ENCODE measurements around the gene COG5. TPM values are rescaled to one million over a fixed set of nuclear protein-coding genes. Genes with fewer than 3 reads are reported as not detected.
"Not testable (repeated sequence)": the region's sequence is repeated elsewhere in the genome, so short reads cannot be mapped to it uniquely, and the experiment has no call there.

COG5 gene
- total RNA-seq, 1 donor from 2014 or later = 63.4 TPM

DNA sequence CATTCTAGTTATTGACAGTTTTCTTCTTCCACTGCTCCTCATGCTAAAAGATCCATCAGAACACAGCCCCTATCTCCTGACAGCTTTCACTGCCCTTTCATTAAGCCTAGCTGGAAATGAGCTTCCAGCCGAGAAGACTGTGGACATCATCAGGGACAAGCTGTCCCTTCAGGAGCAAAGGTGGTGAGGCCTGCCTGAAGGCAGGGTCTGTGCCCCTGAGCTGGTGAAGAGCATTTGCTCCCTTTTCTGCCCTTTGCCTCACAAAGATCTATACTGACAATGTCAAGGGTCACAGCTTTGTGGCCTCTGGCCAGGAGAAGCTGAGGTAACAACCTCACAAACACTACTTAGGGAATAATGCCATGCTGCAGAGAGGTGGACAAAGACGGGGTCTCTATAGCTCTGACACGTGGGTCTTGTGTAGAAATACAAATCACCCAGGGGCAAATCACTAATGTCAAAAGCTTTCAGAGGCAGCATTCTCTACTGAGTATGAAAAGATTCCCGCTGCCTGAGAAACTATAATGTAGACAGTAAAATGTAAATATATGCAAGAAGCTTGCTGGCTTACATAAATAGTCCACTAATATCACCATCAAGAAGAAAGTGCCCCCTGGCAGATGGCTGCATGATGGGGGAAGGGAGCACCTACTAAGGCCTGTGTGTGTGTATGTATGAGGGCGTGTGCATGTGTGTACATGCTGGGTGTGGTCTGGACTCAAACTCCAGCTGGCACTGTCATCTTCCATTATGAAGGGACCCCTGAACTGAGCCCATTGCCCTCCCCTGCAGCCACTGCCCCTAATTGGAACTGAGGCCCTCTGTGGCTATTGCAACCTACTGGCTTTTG, 339.1 kb downstream of the COG5 start:
- DNase-seq (ENCODE audit: low spot score) = no peak

DNA sequence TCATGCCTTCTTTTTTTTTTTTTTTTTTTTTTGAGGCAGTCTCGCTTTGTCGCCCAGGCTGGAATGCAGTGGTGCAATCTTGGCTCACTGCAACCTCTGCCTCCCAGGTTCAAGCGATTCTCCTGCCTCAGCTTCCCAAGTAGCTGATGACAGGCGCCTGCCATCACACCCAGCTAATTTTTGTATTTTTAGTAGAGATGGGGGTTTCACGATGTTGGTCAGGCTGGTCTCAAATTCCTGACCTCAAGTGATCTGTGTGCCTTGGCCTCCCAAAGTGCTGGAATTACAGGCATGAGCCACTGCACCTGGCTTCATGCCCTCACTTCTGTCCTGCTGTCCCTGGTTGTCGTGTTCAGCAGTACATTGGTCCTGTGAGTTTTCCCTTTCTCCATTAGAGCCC, 342.9 kb downstream of the COG5 start:
- not testable (repeated sequence) for DNase-seq (ENCODE audit: low spot score)

DNA sequence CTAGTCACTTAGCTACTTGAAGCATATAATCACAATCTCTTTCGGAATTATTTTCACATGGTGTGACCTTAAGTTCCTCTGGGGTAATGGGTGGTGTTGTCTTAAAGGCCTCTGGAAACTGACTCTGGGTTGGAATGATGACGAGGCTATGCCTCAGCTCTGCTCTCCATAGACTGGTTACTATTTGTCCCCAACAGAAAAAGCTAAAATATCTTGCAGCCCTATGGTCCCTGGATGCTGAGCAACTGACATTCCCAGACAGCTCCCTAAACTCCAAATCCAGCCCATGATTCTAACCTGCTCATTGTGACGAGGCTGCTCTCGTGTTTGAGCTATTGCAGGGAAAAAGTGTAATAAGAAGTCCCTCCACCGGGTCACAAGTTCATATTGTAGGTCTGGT, 343.4 kb downstream of the COG5 start:
- no peak for DNase-seq (ENCODE audit: low spot score)

DNA sequence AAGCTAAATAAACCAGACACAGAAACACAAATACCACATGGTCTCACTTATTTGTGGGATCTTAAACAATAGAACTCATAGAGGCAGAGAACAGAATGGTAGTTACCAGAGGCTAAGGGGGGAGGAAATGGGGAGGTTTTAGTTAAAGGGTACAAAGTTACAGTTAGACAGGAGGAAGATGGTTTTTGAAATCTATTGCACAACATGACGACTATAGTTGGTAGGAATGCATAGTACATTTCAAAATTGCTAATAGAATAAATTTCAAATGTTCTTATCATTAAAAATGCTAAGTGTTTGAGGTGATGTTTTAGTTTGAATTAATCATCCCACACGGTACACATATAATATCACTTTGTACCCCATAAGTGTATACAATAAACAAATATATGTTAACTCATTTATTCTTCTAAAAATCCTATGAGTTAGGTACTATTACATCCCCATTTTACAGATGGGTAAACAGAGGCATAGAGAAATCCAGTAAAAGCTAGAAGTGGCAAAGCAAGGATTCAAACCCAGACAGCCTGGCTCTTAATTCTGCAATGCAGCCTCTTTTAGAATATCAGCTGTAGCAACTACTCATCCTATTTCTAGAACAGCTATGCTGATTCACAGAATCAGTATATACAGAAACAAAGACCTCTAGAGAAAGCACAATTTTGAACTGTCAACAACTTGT, 344.0 kb downstream of the COG5 start:
- no peak for DNase-seq (ENCODE audit: low spot score)

DNA sequence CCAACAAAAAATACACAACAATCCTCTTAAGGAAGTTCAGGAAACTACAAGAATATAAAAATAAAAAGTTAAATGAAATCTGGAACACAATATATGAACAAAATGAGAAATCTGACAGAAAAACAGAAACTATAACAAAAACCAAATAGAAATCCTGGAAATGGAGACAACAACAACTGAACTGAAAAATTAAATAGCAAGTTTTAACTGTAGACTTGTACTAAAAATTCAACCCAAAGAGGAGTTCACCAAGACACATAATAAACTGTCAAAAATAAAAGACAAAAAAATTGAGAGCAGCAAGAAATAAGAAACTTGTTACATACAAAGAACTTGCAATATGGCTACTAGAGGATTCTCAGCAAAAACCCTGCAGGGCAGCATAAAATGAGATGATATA, 349.8 kb downstream of the COG5 start:
- DNase-seq (ENCODE audit: low spot score) = no peak

DNA sequence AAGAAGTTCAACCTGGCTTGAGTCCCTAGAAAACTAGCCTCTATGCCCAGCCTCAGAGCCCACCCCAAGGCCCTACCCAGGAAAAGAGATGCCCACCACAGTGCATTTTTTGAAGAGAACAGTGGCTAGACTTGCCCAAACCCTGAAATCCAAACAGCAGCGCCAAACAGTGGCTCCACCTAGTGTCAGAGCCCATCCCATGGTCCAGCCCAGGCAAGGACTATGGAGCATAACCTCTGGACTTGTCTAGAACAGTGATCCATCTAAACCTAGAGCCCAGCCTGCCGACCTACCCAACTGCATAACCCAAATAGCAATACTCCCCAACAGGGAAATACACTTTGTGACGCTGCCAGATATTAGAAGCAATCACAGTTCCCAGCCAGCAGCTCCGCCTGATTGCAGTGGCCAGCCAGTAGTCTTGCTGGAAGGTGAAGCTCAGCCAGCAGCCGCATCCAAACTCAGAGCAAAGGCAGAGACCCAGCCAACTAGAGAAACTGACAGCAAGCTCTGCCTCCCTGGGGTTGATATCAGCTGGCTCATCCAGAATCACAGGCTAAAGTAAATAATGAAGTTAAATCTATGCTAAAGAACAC, 350.4 kb downstream of the COG5 start:
- no peak for DNase-seq (ENCODE audit: low spot score)

DNA sequence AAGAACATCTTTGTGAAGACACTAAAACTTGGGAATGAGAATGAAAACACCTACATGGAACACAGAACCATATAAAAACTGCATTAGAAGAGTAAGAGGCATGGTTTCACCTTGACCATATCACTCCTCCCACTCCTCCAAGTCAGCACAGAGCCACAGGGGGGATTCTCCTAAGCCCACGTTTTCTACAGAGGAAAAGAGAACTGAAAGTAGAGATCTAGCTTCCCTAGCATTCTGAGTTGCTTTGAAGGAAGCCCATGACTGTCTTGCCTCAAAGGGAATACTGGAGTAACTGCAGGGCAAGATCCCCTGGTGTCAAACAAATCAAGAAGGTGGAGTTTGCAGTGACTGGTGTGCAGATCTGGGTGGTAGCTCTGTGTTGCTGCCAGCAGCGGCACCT, 351.0 kb downstream of the COG5 start:
- no peak for DNase-seq (ENCODE audit: low spot score)

DNA sequence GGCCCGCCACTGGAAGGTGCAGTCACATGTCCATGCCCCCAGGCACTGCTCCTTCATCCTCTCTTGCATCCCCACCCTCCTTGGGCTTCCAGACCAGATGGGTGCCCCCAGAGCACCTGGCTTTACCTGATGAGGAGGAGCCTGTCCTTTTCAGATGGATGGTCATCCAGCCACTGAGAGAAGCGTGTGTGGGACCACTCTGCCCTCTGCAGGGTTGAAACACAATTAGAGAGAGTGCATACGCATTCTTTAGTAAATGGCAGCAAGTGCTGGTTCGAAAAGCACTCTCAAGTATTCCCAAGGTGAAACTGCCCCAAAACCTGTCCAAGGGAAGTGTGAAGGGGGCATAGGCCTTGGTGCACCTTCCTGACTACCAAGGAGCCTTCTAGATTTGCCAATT, 353.3 kb downstream of the COG5 start:
- no peak for DNase-seq (ENCODE audit: low spot score)

DNA sequence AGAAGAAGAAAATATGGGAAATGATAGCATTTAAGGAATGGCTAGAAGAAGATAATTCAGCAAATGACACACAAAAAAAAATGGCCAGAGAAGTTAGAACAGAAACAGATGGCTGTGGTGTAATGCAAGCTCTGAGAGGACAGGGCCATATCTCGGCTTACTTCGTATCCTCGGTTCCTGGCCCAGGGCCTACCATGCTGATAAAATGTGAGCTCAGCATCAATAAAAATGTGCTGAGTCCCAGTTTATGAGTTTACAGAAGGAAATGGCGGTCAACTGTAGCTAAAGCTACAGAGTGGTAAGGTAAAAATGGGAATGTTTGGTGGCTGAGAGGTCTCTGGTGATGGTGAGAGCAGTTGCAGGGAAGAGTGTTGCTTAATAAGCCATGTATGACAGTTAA, 354.2 kb downstream of the COG5 start:
- no peak for DNase-seq (ENCODE audit: low spot score)

DNA sequence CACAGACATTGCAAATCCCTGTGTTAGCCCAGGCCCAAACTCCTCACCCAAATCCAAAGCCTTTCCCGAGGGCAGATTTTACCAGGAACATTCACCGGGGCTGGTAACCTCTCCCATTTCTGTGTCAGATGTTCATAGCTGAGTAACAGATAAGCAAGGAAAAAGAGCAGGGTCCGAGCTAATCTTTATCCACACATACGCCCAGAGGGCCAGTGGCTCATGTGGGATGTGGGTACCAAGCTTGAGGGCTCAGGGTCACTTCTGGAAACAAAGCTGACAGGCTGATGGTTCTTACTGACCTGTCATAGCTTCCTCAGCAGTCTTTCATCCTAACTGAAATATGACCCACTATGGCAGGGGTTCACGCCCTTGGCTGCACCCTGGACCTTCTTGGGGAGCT, 355.2 kb downstream of the COG5 start:
- DNase-seq (ENCODE audit: low spot score) = no peak

DNA sequence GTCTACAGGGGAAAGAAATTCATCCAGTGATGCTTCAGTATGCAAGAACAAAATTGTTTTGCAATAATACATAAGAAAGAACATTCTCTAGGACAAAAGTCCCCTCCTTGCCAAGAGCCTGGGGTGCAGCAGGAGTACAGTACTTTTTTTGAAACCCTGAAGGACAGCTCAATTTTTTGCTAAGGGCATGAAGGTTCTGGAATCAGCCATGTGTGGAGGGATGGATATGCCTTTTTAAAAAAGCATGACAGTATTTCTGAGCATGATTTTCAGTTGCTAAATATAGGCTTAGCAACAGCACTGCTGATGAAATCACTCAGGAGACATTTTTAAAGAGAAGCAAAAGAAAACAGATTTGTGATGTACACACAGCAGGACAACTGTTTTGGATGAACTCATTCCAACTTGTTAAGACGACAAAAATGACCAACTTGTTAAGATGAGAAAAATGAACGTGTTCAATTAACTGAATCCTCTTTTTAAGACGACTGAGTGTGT, 355.6 kb downstream of the COG5 start:
- no peak for DNase-seq (ENCODE audit: low spot score)

DNA sequence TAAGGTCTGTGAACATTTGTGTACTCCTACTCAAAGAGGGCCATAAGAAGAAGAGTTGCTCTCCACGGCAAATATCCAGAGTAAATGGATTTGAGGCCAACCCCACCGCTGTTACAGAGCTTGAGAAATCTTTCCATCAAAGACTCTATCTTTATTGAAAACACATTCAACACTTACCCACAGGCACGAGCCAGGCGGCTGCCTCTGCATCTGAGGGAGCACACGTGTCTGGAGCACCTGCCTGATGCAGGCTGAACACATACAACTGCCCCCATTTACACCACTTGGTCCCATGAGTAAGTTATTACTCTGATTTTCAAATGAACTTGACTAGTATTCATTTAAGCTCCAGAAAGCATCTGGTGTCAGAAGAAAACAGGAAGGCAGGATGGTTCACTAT, 356.3 kb downstream of the COG5 start:
- no peak for DNase-seq (ENCODE audit: low spot score)

DNA sequence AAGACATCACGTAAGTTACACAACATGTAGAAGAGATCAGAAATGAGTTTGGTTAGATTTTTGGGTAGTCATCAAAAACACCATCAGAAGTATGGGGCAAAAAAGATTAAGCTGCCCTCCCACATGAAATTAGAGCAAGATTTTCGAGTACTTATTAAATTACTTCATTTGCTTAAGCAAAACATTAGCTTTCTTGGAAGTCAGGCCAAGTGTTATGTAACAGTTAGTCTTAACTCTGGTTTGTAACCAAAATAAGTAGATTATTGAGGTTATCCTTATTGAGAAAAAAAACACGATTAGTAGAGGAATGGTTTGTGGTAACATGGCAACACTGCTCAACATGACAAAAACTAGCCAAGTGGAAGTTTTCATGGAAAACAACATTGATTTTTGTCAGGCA, 357.0 kb downstream of the COG5 start:
- no peak for DNase-seq (ENCODE audit: low spot score)

DNA sequence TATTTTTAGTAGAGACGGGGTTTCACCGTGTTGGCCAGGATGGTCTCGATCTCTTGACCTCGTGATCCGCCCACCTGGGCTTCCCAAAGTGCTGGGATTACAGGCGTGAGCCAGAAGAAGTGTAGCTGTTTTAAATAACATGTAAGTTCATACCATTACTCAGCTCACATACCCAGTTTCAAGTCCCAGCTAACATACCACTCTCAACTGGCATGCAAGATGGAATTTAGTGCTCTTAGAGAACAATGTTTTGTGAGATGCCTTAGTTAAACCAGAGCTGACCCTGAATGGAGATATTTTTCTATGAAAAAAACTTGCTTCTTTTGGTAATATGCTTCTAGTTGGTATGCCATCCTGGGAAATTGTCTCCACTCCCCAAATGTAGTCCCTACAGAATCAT, 357.6 kb downstream of the COG5 start:
- DNase-seq (ENCODE audit: low spot score) = no peak

DNA sequence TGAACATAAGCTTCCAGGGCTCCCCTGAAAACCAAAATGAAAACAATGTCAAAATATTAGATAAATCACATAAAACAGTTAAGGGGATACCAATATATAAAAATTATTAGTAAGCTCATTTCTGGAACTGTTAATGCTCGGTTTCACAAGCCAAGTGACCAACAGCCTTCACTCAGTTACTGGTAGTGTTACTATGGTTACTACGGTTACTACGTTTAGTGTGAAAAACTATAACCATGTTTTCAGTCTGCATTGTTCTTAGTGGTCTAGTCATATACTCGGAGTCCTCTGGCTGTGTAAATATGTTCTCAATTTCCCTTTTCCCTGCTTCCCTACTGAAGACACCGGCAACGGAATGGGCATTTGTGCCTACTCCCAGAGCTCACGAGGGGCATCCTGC, 360.1 kb downstream of the COG5 start:
- no peak for DNase-seq (ENCODE audit: low spot score)

DNA sequence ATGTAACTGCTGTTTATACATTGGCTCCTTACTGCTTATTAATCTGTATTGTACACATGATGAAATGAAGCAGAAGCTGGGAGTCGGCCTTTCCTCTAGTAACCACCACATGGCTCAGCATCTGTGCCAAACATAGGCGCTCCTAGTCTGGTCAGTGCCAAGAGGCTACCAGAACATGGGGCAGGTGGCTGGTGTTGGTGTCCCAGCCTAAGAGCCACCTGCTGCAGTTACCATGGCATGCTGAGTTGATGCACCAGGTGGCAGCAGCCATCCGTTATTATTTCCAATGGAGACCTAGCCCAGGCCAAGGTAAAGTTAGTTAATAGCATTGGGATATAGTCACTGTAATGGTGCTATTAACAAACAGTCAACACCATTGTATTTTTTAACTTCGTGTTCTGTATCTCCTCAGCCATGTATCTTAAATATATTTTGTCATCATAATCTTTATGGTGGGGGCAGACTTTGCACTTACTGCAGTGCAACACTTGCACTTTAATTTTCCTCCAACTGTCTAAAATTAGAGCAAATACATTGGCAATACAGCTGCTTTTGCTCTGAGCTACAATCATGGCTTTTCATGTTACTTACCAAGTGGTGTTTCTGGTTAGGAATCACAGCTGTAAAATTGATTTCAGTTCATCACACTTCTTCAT, 361.8 kb downstream of the COG5 start:
- DNase-seq (ENCODE audit: low spot score) = no peak

DNA sequence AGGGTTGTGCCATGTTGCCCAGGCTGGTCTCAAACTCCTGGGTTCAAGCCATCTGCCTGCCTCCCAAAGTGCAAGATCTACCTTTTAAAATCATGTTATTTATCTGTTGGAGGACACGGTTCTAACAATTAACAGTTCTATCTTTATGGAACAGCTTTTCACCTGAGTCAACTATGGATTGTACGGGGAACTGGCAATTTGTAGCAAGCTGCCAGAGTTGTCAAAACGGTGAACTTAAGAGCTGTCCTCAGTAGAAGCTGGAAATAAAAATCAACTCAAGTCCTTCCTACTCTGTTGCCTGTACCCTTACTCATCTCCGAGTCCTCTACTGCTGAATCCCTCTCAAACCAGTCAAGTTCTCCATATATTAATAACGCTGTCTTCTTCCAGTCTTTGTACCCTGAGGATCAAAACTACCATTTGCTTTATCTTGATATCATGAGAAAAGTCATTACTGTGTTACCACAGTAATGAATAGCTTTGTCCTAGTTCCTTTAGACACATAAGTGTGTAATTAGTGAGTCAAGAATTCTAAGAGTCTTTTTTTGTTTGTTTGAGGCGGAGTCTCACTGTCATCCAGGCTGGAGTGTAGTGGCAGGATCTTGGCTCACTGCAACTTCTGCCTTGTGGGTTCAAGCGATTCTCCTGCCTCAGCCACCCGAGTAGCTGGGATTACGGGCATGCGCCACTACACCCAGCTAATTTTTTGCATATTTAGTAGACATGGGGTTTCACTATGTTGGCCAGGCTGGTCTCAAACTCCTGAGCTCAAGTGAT, 366.7 kb downstream of the COG5 start:
- DNase-seq (ENCODE audit: low spot score) = no peak

DNA sequence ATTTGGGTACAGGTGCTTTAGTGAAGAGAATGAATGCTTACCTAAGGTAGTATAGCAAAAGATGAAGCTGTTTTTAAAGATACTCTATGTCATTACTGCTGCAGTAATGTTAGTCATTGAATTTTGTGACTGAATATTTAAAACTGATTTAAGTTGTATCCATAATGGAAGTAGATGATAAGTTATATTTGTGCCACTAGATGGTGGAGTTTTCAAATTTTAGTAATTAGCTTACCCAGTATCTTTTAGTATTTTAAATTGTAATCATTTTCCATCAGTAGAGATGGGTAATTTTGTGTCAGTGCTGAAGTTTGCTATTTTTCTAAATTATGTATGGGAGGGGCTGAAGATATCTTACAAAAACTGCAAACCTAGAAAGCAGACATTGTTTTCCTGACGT, 369.7 kb downstream of the COG5 start:
- no peak for DNase-seq (ENCODE audit: low spot score)

DNA sequence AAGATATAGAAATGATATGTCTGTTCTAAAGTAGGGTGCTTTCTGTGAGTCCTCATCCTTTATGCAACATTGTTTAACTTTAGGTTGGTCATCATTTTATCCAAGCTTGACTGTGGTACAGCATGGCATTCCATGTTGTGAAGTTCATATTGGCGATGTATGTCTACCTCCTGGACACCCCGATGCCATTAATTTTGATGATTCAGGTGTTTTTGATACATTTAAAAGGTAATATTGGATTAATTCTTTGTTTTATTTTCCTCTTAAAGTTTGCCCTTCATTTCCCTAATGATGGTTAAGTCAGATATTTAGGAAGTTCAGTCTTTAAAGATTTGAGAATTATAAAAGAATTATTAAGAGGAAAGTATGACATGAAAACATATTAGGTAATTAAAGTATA, 373.6 kb downstream of the COG5 start:
- no peak for DNase-seq (ENCODE audit: low spot score)

DNA sequence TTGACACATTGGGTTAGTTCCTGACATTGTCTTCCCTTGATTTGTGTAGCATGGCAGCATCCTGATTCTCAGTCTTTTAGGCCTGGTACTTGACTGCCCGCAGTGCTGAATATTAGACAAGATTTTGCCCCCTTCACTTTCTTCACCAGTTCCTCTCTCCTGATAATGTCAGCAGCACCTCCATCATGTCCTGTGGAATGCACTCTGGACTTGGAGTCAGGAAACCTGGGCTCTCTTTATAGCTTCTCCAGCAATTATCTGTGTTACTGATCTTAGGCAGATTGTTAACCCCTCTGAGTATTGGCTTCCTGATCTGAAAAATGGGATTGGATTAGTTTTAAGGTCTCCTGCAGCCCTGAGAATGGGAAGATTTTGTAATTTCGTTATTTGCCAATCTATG, 375.9 kb downstream of the COG5 start:
- no peak for DNase-seq (ENCODE audit: low spot score)

DNA sequence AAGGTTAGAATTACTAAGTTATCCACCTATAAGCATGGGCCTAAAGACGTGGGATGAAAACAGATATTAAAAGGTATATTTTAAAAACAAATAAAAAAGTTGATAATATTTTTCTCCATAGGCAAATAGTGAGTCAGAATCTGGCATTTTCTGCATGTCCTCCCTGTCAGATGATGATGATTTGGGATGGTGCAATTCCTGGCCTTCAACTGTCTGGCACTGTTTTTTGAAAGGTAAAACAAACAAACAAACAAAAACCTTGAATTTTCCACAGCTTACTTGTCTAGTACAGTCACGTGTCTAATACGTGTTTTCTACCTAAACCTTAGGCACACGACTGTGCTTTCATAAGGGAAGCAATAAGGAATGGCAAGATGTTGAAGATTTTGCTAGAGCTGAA, 377.5 kb downstream of the COG5 start:
- no peak for DNase-seq (ENCODE audit: low spot score)

DNA sequence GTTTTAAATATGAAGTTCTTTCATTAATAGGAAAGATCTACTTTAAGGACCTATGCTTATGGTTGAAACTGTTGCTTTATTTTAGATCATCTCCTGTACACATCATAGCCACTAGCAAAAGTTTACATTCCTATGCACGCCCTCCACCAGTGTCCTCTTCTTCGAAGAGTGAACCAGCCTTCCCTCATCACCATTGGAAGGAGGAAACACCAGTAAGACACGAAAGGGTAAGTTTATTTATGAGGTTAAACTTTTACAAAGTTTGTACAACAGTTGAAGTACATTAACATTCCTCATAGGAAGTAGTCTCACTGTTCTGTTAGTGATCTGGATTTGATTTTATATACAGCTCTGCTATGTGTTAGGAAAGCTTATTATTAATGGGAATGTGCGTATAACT, 378.0 kb downstream of the COG5 start:
- no peak for DNase-seq (ENCODE audit: low spot score)

All from ureter (tissue), 1 donor.